ENCODE results near the gene LIN37.

Gene LIN37

GRCh38 chr19:35748106-35749020, at the start of gene LIN37:
Gene LIN37 (plus strand): TSS chr19:35748576. CDS start chr19:35748725, 149 bp downstream.
- DNase-seq (ENCODE audit: low spot score in 2 of 2) = peak; percentile 98 to 99

GRCh38 chr19:35702223-35703012, 46.0 kb upstream of the LIN37 start:
- DNase-seq (ENCODE audit: low spot score in 2 of 2) = peak; percentile 96 to 97
- no peaks in the 10 kb centered on the region for H3K9me3 ChIP-seq
- H3K4me3 ChIP-seq = peak overlapping the region; percentile 46
- H3K36me3 ChIP-seq (replicated peaks) = no peaks in the 10 kb centered on the region
- H3K27me3 ChIP-seq (ENCODE audit: low read depth) = no peaks in the 10 kb centered on the region
- in situ Hi-C loops (cut with MboI; ENCODE audit: low sequenced_read_pairs) = no loop called here
- H3K4me1 ChIP-seq = no peaks in the 10 kb centered on the region

More at GRCh38 chr19:35748106-35749020, at the start of gene LIN37:
- Histone ChIP-seq H3K9me3 (no peaks in the 10 kb centered on the region), H3K36me3 (replicated peaks) (peaks cover 4% of the 10 kb centered on the region), H3K27me3 (ENCODE audit: low read depth) (no peaks in the 10 kb centered on the region), H3K4me1 (peaks cover 7% of the 10 kb centered on the region), H3K4me3 (peak within 1 kb of the TSS; percentile 78)
- in situ Hi-C loops (cut with MboI; ENCODE audit: low sequenced_read_pairs) = no loop called here

- DNase-seq (ENCODE audit: low spot score in 2 of 2) = no peak
- Histone ChIP-seq H3K4me1 (no peaks in the 10 kb centered on the region), H3K27me3 (ENCODE audit: low read depth) (no peaks in the 10 kb centered on the region), H3K4me3 (no peak overlapping the region), H3K36me3 (replicated peaks) (no peaks in the 10 kb centered on the region), H3K9me3 (no peaks in the 10 kb centered on the region)
- in situ Hi-C loops (cut with MboI; ENCODE audit: low sequenced_read_pairs) = no loop called here
Measured at GRCh38 chr19:35703343-35703742, 45.0 kb upstream of the LIN37 start.

GRCh38 chr19:35704218-35704617, 44.2 kb upstream of the LIN37 start, which contains the start of gene ZBTB32:
Gene ZBTB32 (plus strand): TSS chr19:35704558. CDS start chr19:35714627, 10,069 bp downstream.
- H3K27me3 ChIP-seq (ENCODE audit: low read depth) = no peaks in the 10 kb centered on the region
- no peaks in the 10 kb centered on the region for H3K36me3 ChIP-seq (replicated peaks)
- no peak within 1 kb of the TSS for H3K4me3 ChIP-seq
- in situ Hi-C loops (cut with MboI; ENCODE audit: low sequenced_read_pairs) = no loop called here
- H3K4me1 ChIP-seq = no peaks in the 10 kb centered on the region
- DNase-seq (ENCODE audit: low spot score in 2 of 2) = no peak
- no peaks in the 10 kb centered on the region for H3K9me3 ChIP-seq

GRCh38 chr19:35708391-35708790, 40.0 kb upstream of the LIN37 start:
- in situ Hi-C loops (cut with MboI; ENCODE audit: low sequenced_read_pairs) = no loop called here

GRCh38 chr19:35710784-35711723, 37.3 kb upstream of the LIN37 start:
- in situ Hi-C loops (cut with MboI; ENCODE audit: low sequenced_read_pairs) = no loop called here
- no peaks in the 10 kb centered on the region for H3K27me3 ChIP-seq (ENCODE audit: low read depth)
- H3K36me3 ChIP-seq (replicated peaks) = no peaks in the 10 kb centered on the region
- DNase-seq (ENCODE audit: low spot score in 2 of 2) = no peak
- H3K4me1 ChIP-seq = peaks cover 5% of the 10 kb centered on the region; the same call in 1 of the 2 replicates
- no peaks in the 10 kb centered on the region for H3K9me3 ChIP-seq
- H3K4me3 ChIP-seq = no peak overlapping the region

More at GRCh38 chr19:35708391-35708790, 40.0 kb upstream of the LIN37 start:
- no peak overlapping the region for H3K4me3 ChIP-seq
- H3K9me3 ChIP-seq = no peaks in the 10 kb centered on the region
- no peaks in the 10 kb centered on the region for H3K27me3 ChIP-seq (ENCODE audit: low read depth)
- no peaks in the 10 kb centered on the region for H3K4me1 ChIP-seq
- H3K36me3 ChIP-seq (replicated peaks) = no peaks in the 10 kb centered on the region
- no peak for DNase-seq (ENCODE audit: low spot score in 2 of 2)

GRCh38 chr19:35712567-35713505, 35.5 kb upstream of the LIN37 start:
- in situ Hi-C loops (cut with MboI; ENCODE audit: low sequenced_read_pairs) = no loop called here
- H3K4me3 ChIP-seq = no peak overlapping the region
- peaks cover 9% of the 10 kb centered on the region for H3K4me1 ChIP-seq
- H3K9me3 ChIP-seq = no peaks in the 10 kb centered on the region
- no peak for DNase-seq (ENCODE audit: low spot score in 2 of 2)
- no peaks in the 10 kb centered on the region for H3K36me3 ChIP-seq (replicated peaks)
- no peaks in the 10 kb centered on the region for H3K27me3 ChIP-seq (ENCODE audit: low read depth)

GRCh38 chr19:35713506-35713850, 34.9 kb upstream of the LIN37 start:
- Histone ChIP-seq H3K4me1 (peaks cover 9% of the 10 kb centered on the region), H3K36me3 (replicated peaks) (no peaks in the 10 kb centered on the region), H3K9me3 (no peaks in the 10 kb centered on the region), H3K27me3 (ENCODE audit: low read depth) (no peaks in the 10 kb centered on the region), H3K4me3 (no peak overlapping the region)
- no peak for DNase-seq (ENCODE audit: low spot score in 2 of 2)
- in situ Hi-C loops (cut with MboI; ENCODE audit: low sequenced_read_pairs) = no loop called here

GRCh38 chr19:35713904-35714495, 34.4 kb upstream of the LIN37 start:
- H3K27me3 ChIP-seq (ENCODE audit: low read depth) = no peaks in the 10 kb centered on the region
- in situ Hi-C loops (cut with MboI; ENCODE audit: low sequenced_read_pairs) = no loop called here
- H3K9me3 ChIP-seq = no peaks in the 10 kb centered on the region
- H3K4me1 ChIP-seq = peaks cover 9% of the 10 kb centered on the region
- no peak overlapping the region for H3K4me3 ChIP-seq
- no peaks in the 10 kb centered on the region for H3K36me3 ChIP-seq (replicated peaks)
- no peak for DNase-seq (ENCODE audit: low spot score in 2 of 2)

- H3K4me3 ChIP-seq = no peak overlapping the region
Measured at GRCh38 chr19:35714601-35715354, 33.6 kb upstream of the LIN37 start.

GRCh38 chr19:35715355-35715809, 33.0 kb upstream of the LIN37 start:
- no peak for DNase-seq (ENCODE audit: low spot score in 2 of 2)
- H3K27me3 ChIP-seq (ENCODE audit: low read depth) = no peaks in the 10 kb centered on the region
- in situ Hi-C loops (cut with MboI; ENCODE audit: low sequenced_read_pairs) = loop anchor here (5.0 kb wide), 1 partner anchor 168 kb away; the partner anchor contains the start of gene TMEM147
- H3K36me3 ChIP-seq (replicated peaks) = no peaks in the 10 kb centered on the region; the same call in 1 of the 2 replicates
- H3K9me3 ChIP-seq = no peaks in the 10 kb centered on the region
- H3K4me3 ChIP-seq = peak overlapping the region; percentile 55
- H3K4me1 ChIP-seq = peaks cover 9% of the 10 kb centered on the region

More at GRCh38 chr19:35714601-35715354, 33.6 kb upstream of the LIN37 start:
- peaks cover 9% of the 10 kb centered on the region for H3K4me1 ChIP-seq
- DNase-seq (ENCODE audit: low spot score in 2 of 2) = no peak
- no peaks in the 10 kb centered on the region; the same call in 1 of the 2 replicates for H3K36me3 ChIP-seq (replicated peaks)
- in situ Hi-C loops (cut with MboI; ENCODE audit: low sequenced_read_pairs) = loop anchor here (5.0 kb wide), 1 partner anchor 167 kb away; the partner anchor contains the start of gene TMEM147
- no peaks in the 10 kb centered on the region for H3K9me3 ChIP-seq
- no peaks in the 10 kb centered on the region for H3K27me3 ChIP-seq (ENCODE audit: low read depth)

Data from HAP-1 (cell line).